Kidney (tissue), 14 donors: ENCODE data around the gene HBA1. TPM values are rescaled to one million over a fixed set of nuclear protein-coding genes. Genes with fewer than 3 reads are reported as not detected.
A peak's percentile ranks its signal among the peaks of the same experiment; 100 is the strongest.

Experiments used
- DNase-seq, 5 donors: peaks; one replicate each; pipeline ENCODE4 v3.0.0-alpha.2; 2013 to 2020
- FAIRE-seq: peaks from 2 replicates; lab custom pipeline; 2012; peaks lifted over from hg19 to GRCh38; lab: Jason Lieb, UNC
- H3K27ac ChIP-seq, 2 donors: one replicate each; pipeline ENCODE4 v1.7.0; 2013; ENCODE audit warnings: low read depth in 2 of 2, low read length in 2 of 2, inconsistent platforms in 1 of 2
- H3K27me3 ChIP-seq: one replicate; pipeline ENCODE4 v1.7.1; 2013; ENCODE audit warnings: low read length, inconsistent platforms; ENCODE audit not compliant: control insufficient read depth, insufficient read depth
- H3K36me3 ChIP-seq, 3 donors: one replicate each; pipeline versions ENCODE4 v1.7.0 to v1.7.1; 2013; ENCODE audit warnings: low read length in 3 of 3, control low read depth in 1 of 3, inconsistent platforms in 1 of 3; ENCODE audit not compliant: insufficient read depth in 3 of 3, control insufficient read depth in 2 of 3
- H3K4me1 ChIP-seq, 3 donors: one replicate each; pipeline versions ENCODE4 v1.7.0 to v1.7.1; 2013; ENCODE audit warnings: low read length in 3 of 3, inconsistent platforms in 1 of 3, low read depth in 1 of 3; ENCODE audit not compliant: control insufficient read depth in 2 of 3, insufficient read depth in 2 of 3
- H3K4me3 ChIP-seq, 3 donors: one replicate each; pipeline versions ENCODE4 v1.7.0 to v1.8.1; 2013; ENCODE audit warnings: low read length in 3 of 3, control low read depth in 1 of 3, inconsistent platforms in 1 of 3
- H3K9ac ChIP-seq, 3 donors: one replicate each; pipeline versions ENCODE4 v1.7.0 to v1.7.1; 2013; ENCODE audit warnings: low read length in 3 of 3, control low read depth in 1 of 3, inconsistent platforms in 1 of 3
- H3K9me3 ChIP-seq, 3 donors: one replicate each; pipeline versions ENCODE4 v1.7.0 to v1.7.1; 2013; ENCODE audit warnings: low read length in 3 of 3, control low read depth in 1 of 3, inconsistent platforms in 1 of 3; ENCODE audit not compliant: control insufficient read depth in 2 of 3, insufficient read depth in 1 of 3
- intact Hi-C: fragments of 100-400 bp; cut with DNase I; formaldehyde crosslinking; loops from one replicate; pipeline ENCODE4 v1.11.1; 2022
- polyA plus RNA-seq: library from polyadenylated mRNA; stranded (reverse); fragments of 350-450 nt; fragmentation: Illumina TruSeq; extraction: RNeasy Lipid Tissue Mini Kit (QIAGEN cat#74804); gene quantifications from one replicate; pipeline ENCODE4 v1.2.3, GENCODE V29; 2014; ENCODE audit warnings: low read depth, low replicate concordance; ENCODE audit not compliant: insufficient read depth
- total RNA-seq: library from RNA; stranded (reverse); fragmentation: NEBNext Ultra II Directional; extraction: Animal tissue kit (Norgen Biotek cat#: 25700); gene quantifications from one replicate; pipeline ENCODE4 v1.2.1, GENCODE V29; 2021
- TF ChIP-seq, protein P1 (sequence below): IDR thresholded peaks from 3 replicates; pipeline ENCODE4 v1.5.1; 2012; ENCODE audit warnings: mild to moderate bottlenecking, moderate library complexity, borderline replicate concordance; ENCODE audit not compliant: insufficient read depth; ENCODE audit errors: extremely low read depth
- donor health status: control.
- donor health status: control.
- donor health status: control.
- donor health status: control.
- donor health status: control.
- donor health status: DM: yes; HTN: yes; CAD: no.
- donor health status: Normal renal cell carcinoma (clear cell type).

The HBA1 gene
- total and polyA plus RNA-seq, 2 donors from 2014 or later: 2.6 to 41.1 TPM

DNA sequence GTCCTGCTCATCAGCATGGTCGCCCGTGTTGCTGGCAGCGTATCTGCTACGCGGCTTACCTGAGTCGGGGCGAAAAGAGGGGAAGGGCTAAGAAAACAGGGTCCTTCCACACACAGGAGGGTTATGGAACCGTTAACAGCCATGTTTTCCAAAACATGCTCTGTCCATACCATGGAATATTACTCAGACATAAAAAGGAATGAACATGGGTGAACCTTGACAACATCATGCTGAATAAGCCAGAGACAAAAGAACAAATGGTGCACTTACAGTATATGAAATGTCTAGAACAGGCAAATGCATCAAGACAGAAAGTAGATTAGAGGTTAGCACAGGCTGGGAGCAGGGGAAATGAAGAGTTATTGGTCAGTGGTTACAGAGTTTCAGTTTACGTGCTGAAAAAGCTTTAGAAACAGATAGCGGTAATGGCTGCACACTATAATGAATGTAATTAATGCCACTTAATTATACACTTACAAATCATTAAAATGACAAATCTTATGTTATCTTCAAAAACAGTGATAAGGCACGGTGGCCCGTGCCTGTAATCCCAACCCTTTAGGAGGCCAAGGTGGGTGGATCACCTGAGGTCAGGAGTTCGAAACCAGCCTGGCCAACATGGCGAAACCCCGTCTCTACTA, 45.8 kb upstream of the HBA1 start:
- no peaks in the 10 kb centered on the region for H3K4me1 ChIP-seq
- FAIRE-seq: no peak
- intact Hi-C loops: no loop called here
- TF ChIP-seq, protein P1, sequence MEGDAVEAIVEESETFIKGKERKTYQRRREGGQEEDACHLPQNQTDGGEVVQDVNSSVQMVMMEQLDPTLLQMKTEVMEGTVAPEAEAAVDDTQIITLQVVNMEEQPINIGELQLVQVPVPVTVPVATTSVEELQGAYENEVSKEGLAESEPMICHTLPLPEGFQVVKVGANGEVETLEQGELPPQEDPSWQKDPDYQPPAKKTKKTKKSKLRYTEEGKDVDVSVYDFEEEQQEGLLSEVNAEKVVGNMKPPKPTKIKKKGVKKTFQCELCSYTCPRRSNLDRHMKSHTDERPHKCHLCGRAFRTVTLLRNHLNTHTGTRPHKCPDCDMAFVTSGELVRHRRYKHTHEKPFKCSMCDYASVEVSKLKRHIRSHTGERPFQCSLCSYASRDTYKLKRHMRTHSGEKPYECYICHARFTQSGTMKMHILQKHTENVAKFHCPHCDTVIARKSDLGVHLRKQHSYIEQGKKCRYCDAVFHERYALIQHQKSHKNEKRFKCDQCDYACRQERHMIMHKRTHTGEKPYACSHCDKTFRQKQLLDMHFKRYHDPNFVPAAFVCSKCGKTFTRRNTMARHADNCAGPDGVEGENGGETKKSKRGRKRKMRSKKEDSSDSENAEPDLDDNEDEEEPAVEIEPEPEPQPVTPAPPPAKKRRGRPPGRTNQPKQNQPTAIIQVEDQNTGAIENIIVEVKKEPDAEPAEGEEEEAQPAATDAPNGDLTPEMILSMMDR: no peak
- H3K36me3 ChIP-seq: no peaks in the 10 kb centered on the region
- H3K27me3 ChIP-seq: no peaks in the 10 kb centered on the region
- no peaks in the 10 kb centered on the region for H3K9me3 ChIP-seq
- no peak overlapping the region for H3K9ac ChIP-seq
- no peak for DNase-seq
- H3K4me3 ChIP-seq: no peak overlapping the region
- no peak overlapping the region for H3K27ac ChIP-seq

DNA sequence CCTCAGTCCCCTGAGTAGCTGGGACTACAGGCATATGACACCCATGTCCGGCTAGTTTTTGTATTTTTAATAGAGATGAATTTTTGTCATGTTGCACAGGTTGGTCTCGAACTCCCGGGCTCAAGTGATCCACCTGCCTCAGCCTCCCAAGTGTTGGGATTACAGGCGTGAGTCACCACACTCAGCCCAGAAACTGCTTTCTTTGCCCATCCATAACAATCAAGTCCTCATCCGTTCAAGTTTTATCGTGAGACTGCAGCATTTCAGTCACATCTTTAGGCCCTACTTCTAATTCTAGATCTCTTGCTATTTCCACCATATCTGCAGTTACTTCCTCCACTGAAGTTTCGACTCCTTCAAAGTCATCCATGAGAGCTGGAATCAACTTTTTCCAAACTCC, 44.4 kb upstream of the HBA1 start:
- intact Hi-C loops: no loop called here
- Histone ChIP-seq H3K9me3 (no peaks in the 10 kb centered on the region), H3K4me1 (no peaks in the 10 kb centered on the region), H3K9ac (no peak overlapping the region), H3K27ac (no peak overlapping the region), H3K27me3 (no peaks in the 10 kb centered on the region), H3K36me3 (no peaks in the 10 kb centered on the region), H3K4me3 (no peak overlapping the region)
- TF ChIP-seq, protein P1: no peak
- DNase-seq (no peak), FAIRE-seq (no peak)

DNA sequence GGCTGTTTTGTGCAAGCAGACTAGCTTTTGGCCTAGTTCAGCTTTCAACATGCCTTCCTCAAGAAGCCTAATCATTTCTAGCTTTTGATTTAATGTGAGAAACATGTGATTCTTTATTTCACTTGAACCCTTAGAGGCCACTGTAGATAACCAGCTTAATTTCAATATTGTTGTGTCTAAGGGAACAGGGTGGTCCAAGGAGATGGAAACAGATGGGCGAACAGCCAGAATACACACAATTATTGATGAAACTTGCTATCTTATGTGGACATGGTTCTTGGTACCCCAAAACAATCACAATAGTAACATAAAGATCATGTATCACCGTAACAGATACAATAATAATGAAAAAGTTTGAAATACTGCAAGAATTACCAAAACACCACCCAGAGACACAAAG, 42.8 kb upstream of the HBA1 start:
- H3K36me3 ChIP-seq: no peaks in the 10 kb centered on the region
- peaks cover 0 to 2% (median 0%) of the 10 kb centered on the region in 3 donors for H3K4me1 ChIP-seq
- no peak for DNase-seq
- FAIRE-seq: no peak
- H3K27ac ChIP-seq: no peak overlapping the region
- no peaks in the 10 kb centered on the region for H3K9me3 ChIP-seq
- H3K4me3 ChIP-seq: no peak overlapping the region
- H3K9ac ChIP-seq: no peak overlapping the region
- no peaks in the 10 kb centered on the region for H3K27me3 ChIP-seq
- intact Hi-C loops: no loop called here
- TF ChIP-seq, protein P1: no peak

DNA sequence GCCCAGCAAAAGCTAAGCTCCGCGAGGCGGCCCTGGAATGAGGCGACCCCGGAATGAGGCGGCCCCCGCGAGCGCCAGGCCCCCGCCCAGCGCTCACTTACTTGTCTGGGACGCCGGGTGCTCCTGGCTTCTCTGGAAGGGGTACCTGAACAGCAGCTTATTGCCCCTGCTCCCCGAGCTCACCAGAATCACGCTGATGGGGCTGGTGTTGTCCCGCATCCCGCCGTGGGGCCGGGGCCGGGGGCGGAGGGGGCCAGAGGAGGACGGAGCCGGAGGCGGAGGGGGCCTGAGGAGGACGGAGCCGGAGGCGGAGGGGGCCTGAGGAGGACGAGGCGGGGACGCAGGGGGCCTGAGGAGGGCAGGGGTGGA, 38.4 kb upstream of the HBA1 start:
- H3K27me3 ChIP-seq: no peaks in the 10 kb centered on the region
- FAIRE-seq (no peak), DNase-seq (peak; percentile 25 to 78 (median 44))
- intact Hi-C loops: no loop called here
- TF ChIP-seq, protein P1: no peak
- H3K9ac ChIP-seq: peak overlapping the region in 2 of 3 donors; percentile 67 to 80
- no peak overlapping the region for H3K27ac ChIP-seq
- no peaks in the 10 kb centered on the region for H3K36me3 ChIP-seq
- no peaks in the 10 kb centered on the region for H3K9me3 ChIP-seq
- H3K4me3 ChIP-seq: peak overlapping the region; percentile 61 to 64 (median 63)
- peaks cover 0 to 2% (median 0%) of the 10 kb centered on the region in 3 donors for H3K4me1 ChIP-seq
